HG02610 (cell line): ENCODE measurements around the gene C1orf159.
"Not testable (repeated sequence)": the region's sequence is repeated elsewhere in the genome, so short reads cannot be mapped to it uniquely, and the experiment has no call there.

Source experiments
- ATAC-seq: cut with Tn5 transposase; IDR thresholded peaks from one replicate; pipeline ENCODE4 v1.9.1; 2021; ENCODE audit warnings: mild to moderate bottlenecking, moderate library complexity; ENCODE audit not compliant: unreplicated experiment

C1orf159 gene

DNA sequence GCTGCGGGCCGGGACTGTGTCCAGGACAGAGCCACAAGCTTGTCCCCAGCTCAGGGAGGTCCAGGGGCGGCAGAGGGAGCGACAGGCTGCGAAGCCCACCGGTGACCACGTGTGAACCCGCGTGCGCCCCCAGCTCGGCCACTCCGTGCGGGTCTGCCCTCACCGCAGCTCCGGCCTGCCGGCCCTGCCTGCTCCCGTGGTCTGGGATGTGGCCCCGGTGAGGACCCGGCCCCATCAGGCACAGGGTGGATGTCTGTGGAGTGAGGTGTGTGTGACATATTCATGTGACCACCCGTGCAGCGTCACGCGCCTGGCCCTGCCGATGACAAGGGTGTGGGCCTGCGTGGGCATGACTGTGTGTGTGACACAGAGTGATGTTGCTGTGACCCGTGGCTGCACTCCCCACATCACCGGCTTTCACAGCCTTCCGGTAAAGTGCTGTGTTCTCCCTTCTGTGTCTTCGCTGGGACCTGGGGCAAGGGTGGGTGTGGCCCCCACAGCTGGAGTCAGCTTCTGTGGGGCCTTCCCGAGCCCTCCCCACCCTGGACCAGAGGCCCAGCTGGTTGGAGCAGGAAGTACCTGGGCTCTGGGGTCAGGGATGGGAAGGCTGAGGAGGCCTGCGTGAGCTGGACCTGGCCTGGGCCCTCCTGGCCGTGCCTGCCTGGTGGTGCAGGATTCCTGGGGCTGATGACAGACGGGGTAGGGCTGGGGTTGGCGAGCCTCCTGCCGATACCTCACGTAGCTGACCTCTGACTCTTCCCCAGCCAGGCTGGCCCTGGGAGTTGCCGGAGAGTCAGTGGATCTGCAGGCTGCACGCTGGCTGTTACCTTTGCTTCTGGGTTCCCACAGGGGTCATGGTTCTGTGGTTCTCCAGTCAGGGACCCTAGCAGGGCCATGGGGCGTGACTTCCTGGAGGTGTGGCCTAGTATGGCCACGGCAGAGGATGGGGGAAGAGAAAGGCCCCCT lies 45.9 kb downstream of the C1orf159 start:
- ATAC-seq = no peak

DNA sequence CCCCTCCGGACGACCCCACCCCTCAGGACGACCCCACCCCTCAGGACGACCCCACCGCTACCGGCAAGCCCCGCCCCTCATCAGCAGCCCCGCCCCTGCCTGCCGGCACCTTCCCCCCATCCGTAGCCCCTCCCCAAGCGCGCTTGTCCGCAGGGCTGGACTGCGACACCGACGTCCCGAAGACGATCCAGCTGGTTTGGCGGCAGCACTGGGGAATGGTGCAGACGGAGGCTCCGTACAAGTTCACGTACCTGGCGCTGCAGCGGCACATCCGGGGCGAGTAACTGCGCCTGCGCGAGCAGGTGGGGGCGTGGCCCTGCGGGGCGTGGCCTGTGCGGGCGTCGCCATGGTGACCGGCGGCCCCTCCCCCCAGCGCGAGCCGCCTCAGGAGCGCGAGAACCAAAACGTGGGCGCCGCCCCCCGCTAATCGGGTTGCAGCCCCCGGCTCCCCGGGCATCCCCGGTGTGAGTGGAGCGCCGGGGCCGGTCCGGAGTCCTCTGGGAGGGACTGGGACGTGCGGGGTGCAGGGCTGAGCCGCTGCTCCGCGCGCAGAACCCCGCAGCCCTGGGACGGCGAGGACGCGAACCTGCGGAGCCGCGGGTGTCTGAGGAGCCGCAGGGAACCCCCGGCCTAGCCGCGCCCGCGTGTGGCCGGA lies 46.7 kb downstream of the C1orf159 start:
- no peak for ATAC-seq

GRCh38 chr1:1068517-1069055 lies 47.3 kb downstream of the C1orf159 start:
- no peak for ATAC-seq

DNA sequence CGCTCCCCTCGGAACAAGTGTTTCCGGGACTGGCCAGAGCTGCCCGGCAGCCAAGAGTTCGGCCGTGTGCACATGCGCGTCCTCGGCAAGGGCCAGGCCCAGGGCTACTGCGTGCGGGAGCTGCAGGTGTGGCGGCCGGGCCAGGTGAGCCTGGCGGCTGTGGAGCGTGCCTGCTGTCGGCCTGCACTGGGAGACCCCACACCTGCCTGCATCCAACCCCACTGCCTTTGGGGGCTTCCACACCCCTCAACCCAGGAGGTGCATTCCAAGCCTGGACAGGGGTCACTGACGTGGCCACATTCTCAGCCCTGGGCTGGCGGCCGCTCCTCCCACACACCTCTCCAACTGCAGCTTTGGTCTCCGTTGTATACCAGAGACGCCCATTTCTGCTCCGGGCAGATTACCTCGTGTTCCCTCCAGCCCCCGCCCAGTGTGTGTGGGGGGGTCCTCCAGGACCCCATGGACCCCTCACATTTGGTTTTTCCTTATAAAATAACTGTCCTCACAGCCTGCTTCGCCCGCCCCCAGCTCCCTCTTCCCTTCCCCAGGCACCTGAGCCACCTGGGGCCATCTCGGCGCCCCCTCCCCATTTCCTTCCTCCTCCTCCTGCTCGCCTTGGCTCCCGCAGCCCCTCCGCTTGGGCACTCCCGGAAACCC lies 47.9 kb downstream of the C1orf159 start:
- no peak for ATAC-seq

DNA sequence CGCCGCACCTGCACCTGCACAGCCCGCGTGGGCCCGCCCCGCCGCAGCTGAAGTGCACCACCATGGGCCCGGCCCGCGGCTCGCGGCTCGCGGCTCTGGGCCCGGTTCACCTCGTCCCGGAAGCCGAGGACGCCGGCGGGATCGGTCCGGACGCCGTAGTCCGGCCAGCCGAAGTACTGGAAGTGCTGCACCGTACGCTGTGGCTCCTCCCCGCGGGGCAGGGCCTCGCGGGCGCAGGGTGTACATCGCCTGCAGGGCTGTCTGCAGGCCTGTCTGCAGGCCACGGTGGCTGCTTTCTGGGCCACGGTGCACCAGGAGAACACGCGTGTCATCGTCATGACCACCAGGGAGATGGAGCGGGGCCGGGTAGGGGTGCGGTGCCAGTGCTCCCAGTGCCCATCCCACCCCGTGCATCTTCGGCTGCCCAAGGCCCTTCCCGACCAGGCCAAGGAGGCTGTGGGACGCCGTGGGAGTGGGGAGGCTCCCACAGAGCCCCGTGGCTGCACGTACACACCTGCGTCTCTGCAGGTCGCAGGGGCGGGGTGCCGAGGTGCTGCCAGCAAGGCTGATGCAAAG lies 48.5 kb downstream of the C1orf159 start:
- ATAC-seq = no peak

DNA sequence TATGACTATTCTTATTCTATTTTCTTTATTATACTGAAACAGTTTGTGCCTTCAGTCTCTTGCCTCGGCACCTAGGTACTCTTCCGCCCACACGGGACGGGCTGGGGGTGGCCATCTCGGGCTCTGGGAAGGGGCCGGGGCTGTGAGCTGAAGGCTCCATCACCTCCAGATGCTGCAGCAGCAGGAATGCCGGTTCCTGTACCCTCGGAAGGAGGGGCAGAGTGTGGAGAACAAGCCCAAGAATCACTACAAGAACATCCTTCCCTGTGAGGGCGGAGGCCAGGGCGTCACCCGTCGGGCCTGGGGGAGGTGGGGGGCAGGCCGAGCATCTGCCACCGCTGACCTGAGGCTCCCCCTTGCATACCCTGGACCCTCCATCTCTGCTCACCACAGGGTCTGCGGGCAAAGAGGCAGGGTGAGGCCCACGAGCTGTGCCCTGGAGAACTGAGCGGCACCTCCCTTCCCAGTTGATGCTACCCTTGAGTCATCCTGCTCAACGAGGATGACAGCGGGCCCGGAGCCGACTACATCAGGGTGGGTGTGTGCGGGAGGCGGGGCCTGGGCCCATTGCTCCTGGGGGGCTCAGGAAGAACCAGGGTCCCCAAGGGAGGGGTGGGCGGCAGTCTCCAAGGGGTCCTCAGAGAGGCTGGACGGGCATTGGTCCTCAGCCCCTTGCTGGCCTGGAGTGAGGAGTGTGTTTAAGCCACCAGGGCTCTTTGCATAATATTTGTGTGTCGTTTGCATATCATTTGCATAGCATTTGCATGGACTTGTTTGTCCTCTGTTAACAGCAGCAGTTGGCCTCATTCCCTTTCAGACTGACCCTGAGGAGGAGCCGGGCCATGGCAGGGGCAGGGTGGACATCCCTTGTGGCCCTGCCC lies 49.2 kb downstream of the C1orf159 start:
- no peak for ATAC-seq

- not testable (repeated sequence) for ATAC-seq
Observed at GRCh38 chr1:1065940-1066304, 50.0 kb downstream of the C1orf159 start.

GRCh38 chr1:1065265-1065939 lies 50.5 kb downstream of the C1orf159 start:
- no peak for ATAC-seq

- ATAC-seq = peak; percentile 56
Observed at GRCh38 chr1:1063945-1064831, 51.7 kb downstream of the C1orf159 start.

- no peak for ATAC-seq
Observed at GRCh38 chr1:1063261-1063944, 52.5 kb downstream of the C1orf159 start.

- ATAC-seq = no peak
Observed at GRCh38 chr1:1062348-1063163, 53.3 kb downstream of the C1orf159 start.

- no peak for ATAC-seq
Observed at GRCh38 chr1:1061682-1062345, 54.1 kb downstream of the C1orf159 start.

GRCh38 chr1:1060281-1061000 lies 55.4 kb downstream of the C1orf159 start:
- ATAC-seq = no peak

DNA sequence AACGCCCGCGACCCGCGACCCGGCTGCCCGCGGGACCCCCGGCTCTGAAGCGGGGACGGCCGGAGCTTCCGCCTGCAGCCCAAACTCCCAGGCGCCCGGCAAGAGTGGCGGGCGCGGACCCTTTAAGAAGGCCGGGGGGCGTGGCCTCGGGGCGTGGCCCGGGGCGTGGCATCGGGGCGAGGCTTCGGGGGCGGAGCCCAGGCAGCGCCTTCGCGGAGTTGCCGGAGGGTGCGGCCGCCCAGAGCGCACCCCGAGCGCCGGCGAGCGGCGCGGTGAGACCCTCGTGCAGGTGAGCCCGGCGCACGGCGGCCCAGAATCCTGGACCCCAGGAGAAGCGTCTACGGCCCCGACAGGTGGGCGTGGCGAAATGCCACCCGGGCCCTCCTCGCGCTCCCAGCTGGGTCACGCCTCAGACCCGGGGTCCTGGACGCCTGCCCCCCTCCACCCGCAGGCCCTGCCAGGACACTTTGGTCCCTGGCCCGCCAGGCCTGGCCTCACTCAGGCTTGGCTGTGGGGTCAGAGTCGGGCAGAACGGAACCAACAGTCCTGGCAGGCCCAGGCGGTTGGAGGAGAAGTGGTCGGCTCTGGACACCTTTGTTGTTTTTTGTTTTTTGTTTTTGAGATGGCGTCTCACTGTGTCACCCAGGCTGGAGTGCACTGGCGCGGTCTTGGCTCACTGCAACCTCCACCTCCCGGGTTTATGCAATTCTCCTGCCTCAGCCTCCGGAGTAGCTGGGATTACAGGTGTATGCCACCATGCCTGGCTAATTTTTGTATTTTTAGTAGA lies 56.2 kb downstream of the C1orf159 start:
- peak; percentile 48 for ATAC-seq

GRCh38 chr1:1058921-1059493 lies 56.9 kb downstream of the C1orf159 start:
- peak; percentile 21 for ATAC-seq
